Dermis microvascular lymphatic vessel endothelial cell (primary cell): ENCODE results near the gene MRPL53. TPM values are rescaled to one million over a fixed set of nuclear protein-coding genes. Genes with fewer than 3 reads are reported as not detected.

ENCODE experiments used
- DNase-seq, 2 donors: peaks; one replicate each; pipeline versions ENCODE4 v3.0.0 to v3.0.0-alpha.2; 2010; ENCODE audit warnings: low read depth in 2 of 2
- total RNA-seq: library from RNA; depleted of rRNA; stranded (reverse); fragments of >200 nt; gene quantifications from 2 replicates; pipeline ENCODE4 v1.2.1, GENCODE V29; 2014

MRPL53 gene
- total RNA-seq, 1 donor from 2014 or later: 31.3 TPM

- DNase-seq: no peak
These were observed 42.7 kb downstream of the MRPL53 start for GRCh38 chr2:74429487-74430451.

DNA sequence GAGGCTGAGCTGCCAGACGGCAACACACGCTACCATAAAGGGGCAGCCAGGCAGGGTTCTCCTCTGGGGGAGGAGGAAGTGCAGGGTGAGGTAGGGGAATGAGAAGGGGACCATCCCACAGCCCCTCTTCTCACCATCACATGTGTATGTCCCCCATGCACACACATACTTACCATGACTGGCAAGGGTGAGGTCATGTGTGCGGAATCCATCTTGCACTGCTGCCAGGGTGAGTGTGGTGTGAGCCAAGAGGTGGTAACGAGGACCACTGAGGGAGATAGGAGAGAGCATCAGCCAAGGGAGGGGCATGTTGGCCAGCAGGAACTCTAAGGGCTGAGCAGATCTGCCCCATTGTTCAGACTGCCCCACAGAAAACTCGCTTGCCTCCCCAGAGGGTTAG is 43.8 kb downstream of the MRPL53 start:
- DNase-seq: no peak

GRCh38 chr2:74427551-74427950 is 44.9 kb downstream of the MRPL53 start:
- DNase-seq: no peak

GRCh38 chr2:74426181-74426758 is 46.2 kb downstream of the MRPL53 start:
- DNase-seq: no peak

GRCh38 chr2:74425523-74425922 is 47.0 kb downstream of the MRPL53 start:
- no peak for DNase-seq

DNA sequence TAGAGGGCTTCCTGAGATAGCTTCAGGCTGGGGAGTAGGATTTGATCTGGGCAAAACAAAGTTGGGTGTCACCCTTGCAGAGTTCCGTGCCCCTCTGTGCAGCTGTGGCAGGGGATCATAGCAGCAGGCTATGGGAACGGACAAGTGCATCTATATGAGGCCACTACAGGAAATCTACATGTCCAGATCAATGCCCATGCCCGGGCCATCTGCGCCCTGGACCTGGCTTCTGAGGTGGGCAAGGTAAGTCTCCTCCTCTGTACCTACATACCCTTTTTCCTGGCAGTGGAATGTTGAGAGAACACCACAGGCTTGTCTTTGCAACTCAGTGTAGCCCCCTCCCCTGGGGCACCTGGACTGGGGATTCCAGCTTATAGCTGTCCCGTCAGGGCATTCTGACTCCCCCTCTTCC is 47.5 kb downstream of the MRPL53 start:
- DNase-seq: no peak

DNA sequence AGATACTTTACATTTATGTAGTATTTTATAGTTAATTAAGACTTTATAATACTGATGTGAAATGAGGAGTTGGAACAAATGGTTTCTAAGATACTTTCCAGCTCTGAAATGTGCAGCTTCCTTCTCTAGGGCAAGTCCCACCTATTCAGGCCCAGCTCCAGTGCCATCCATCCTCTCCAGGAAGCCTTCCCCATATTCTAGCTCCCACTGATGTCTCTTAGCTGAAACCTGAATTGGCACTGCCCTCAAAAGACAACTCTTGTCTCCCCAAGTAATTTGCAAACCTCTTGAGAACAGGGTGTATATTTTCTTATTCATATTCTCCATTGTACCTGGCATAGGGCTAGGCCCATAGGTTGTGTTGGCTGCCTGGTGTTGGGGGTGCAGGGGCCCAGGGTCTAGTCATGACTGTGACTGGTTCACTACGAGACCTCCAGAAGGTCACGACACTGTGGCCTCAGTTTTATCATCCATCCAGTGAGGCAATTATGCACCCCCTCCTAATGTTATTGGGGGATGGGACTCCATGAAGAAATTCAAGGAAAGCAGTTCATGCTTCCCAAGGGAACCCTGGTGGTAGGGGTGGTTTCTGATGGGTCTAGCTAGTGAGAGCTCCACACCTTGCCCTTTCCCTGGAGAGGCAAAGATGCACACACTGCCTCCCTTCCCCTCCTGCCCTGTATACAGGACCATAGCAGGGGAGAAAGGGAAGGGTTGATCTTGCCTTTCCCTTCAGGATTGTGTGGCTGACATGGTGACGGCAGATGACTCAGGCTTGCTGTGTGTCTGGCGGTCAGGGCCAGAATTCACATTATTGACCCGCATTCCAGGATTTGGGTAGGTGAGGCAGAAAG is 48.1 kb downstream of the MRPL53 start:
- DNase-seq: no peak

GRCh38 chr2:74423231-74424095 is 49.0 kb downstream of the MRPL53 start:
- no peak for DNase-seq

Other genes starting within 250 kb of the MRPL53 start
- gene SLC4A5, start 129.3 kb downstream of the MRPL53 start, total RNA-seq: under 0.01 and 0.25 TPM in 2 replicates
- 105 and 136 TPM in 2 replicates for gene DCTN1, start 92.4 kb downstream of the MRPL53 start, total RNA-seq
- gene C2orf81, start 51.1 kb downstream of the MRPL53 start, total RNA-seq: under 0.01 and 0.13 TPM in 2 replicates
- 36.7 and 37.6 TPM in 2 replicates for gene WDR54, start 51.0 kb downstream of the MRPL53 start, total RNA-seq
- 18.0 and 32.9 TPM in 2 replicates for gene RTKN, start 30.7 kb downstream of the MRPL53 start, total RNA-seq
- gene INO80B, start 17.6 kb downstream of the MRPL53 start, total RNA-seq: 4.1 and 7.1 TPM in 2 replicates
- 35.3 and 49.9 TPM in 2 replicates for gene WBP1, start 14.2 kb downstream of the MRPL53 start, total RNA-seq
- gene MOGS, start 7.3 kb downstream of the MRPL53 start, total RNA-seq: 40.4 and 57.1 TPM in 2 replicates
- 9.1 and 13.1 TPM in 2 replicates for gene CCDC142, start 10.3 kb upstream of the MRPL53 start, total RNA-seq
- 5.3 and 7.3 TPM in 2 replicates for gene TTC31, start 10.4 kb upstream of the MRPL53 start, total RNA-seq
- gene LBX2, start 26.9 kb upstream of the MRPL53 start, total RNA-seq: 0.39 and 0.51 TPM in 2 replicates
- 8.1 and 11.0 TPM in 2 replicates for gene PCGF1, start 35.0 kb upstream of the MRPL53 start, total RNA-seq
- not detected in 2 replicates for gene TLX2, start 41.8 kb upstream of the MRPL53 start, total RNA-seq
- under 0.01 TPM in 1 of 2 replicates, not detected in the other for gene DQX1, start 53.6 kb upstream of the MRPL53 start, total RNA-seq
- 84.3 and 113 TPM in 2 replicates for gene AUP1, start 57.0 kb upstream of the MRPL53 start, total RNA-seq
- 40.3 and 51.7 TPM in 2 replicates for gene HTRA2, start 57.3 kb upstream of the MRPL53 start, total RNA-seq
- 0.77 and 2.0 TPM in 2 replicates for gene LOXL3, start 81.3 kb upstream of the MRPL53 start, total RNA-seq
- gene DOK1, start 82.0 kb upstream of the MRPL53 start, total RNA-seq: 20.9 and 27.1 TPM in 2 replicates
- not detected in 2 replicates for gene M1AP, start 175.7 kb upstream of the MRPL53 start, total RNA-seq
- gene SEMA4F, start 181.6 kb upstream of the MRPL53 start, total RNA-seq: 2.6 and 5.1 TPM in 2 replicates